Liver (tissue), 9 donors: Measurements from ENCODE around the gene MEIS2. TPM values are rescaled to one million over a fixed set of nuclear protein-coding genes. Genes with fewer than 3 reads are reported as not detected.

Source experiments
- DNase-seq: peaks from one replicate; pipeline ENCODE4 v3.0.0-alpha.2; 2017; ENCODE audit warnings: low spot score
- H3K27ac ChIP-seq, 2 donors: one replicate each; pipeline ENCODE4 v1.7.0; 2013; ENCODE audit warnings: inconsistent platforms in 2 of 2, low read length in 2 of 2, control low read depth in 1 of 2, low read depth in 1 of 2, mild to moderate bottlenecking in 1 of 2
- H3K27me3 ChIP-seq, 4 donors: one replicate each; pipeline versions ENCODE4 v1.6.1 to v1.7.0; 2013; ENCODE audit warnings: low read length in 3 of 4, inconsistent platforms in 1 of 4, mild to moderate bottlenecking in 1 of 4, moderate library complexity in 1 of 4; ENCODE audit not compliant: control insufficient read depth in 4 of 4, insufficient read depth in 4 of 4
- H3K36me3 ChIP-seq, 4 donors: one replicate each; pipeline versions ENCODE4 v1.6.1 to v1.7.0; 2013; ENCODE audit warnings: low read length in 3 of 4, mild to moderate bottlenecking in 3 of 4, low read depth in 1 of 4, moderate library complexity in 1 of 4; ENCODE audit not compliant: control insufficient read depth in 4 of 4, insufficient read depth in 3 of 4
- H3K4me1 ChIP-seq, 4 donors: one replicate each; pipeline versions ENCODE4 v1.6.1 to v1.7.0; 2013; ENCODE audit warnings: low read length in 3 of 4, mild to moderate bottlenecking in 3 of 4, moderate library complexity in 1 of 4; ENCODE audit not compliant: control insufficient read depth in 4 of 4, insufficient read depth in 4 of 4
- H3K4me3 ChIP-seq, 3 donors: one replicate each; pipeline versions ENCODE4 v1.6.1 to v1.7.0; 2013; ENCODE audit warnings: low read length in 3 of 3, control low read depth in 1 of 3, low read depth in 1 of 3, mild to moderate bottlenecking in 1 of 3
- H3K9ac ChIP-seq, 2 donors: one replicate each; pipeline ENCODE4 v1.7.0; 2013; ENCODE audit warnings: low read length in 2 of 2, mild to moderate bottlenecking in 2 of 2, moderate library complexity in 2 of 2, control low read depth in 1 of 2, low read depth in 1 of 2
- H3K9me3 ChIP-seq, 4 donors: one replicate each; pipeline versions ENCODE4 v1.6.1 to v1.7.0; 2013; ENCODE audit warnings: low read length in 3 of 4; ENCODE audit not compliant: control insufficient read depth in 4 of 4
- ATF3 ChIP-seq: IDR thresholded peaks from 2 replicates; pipeline ENCODE4 v1.6.1; 2016; ENCODE audit warnings: antibody characterized with exemption
- CTCF ChIP-seq: fragments of 150-350 bp; IDR thresholded peaks from 2 replicates; pipeline ENCODE4 v1.5.1; 2017; ENCODE audit warnings: improper control_type of control experiment, low read depth, low read length; ENCODE audit not compliant: missing input control
- EGR1 ChIP-seq, 2 donors: IDR thresholded peaks; 2 replicates each; pipeline ENCODE4 v1.6.1; 2016 to 2018; ENCODE audit warnings: antibody characterized with exemption in 2 of 2, low read depth in 2 of 2
- FOXA1 ChIP-seq: IDR thresholded peaks from 2 replicates; pipeline ENCODE4 v1.6.1; 2016; ENCODE audit warnings: antibody characterized with exemption
- FOXA2 ChIP-seq: IDR thresholded peaks from 2 replicates; pipeline ENCODE4 v1.6.1; 2016; ENCODE audit warnings: antibody characterized with exemption
- GABPA ChIP-seq, 2 donors: IDR thresholded peaks in 1 of 2; conservative IDR thresholded peaks in 1 of 2; 2 replicates each; pipeline ENCODE4 v1.6.1; 2016; ENCODE audit warnings: antibody characterized with exemption in 2 of 2, mild to moderate bottlenecking in 1 of 2, moderate library complexity in 1 of 2
- HNF4A ChIP-seq, 2 donors: conservative IDR thresholded peaks; 2 replicates each; pipeline ENCODE4 v1.6.1; 2016; ENCODE audit warnings: antibody characterized with exemption in 2 of 2, mild to moderate bottlenecking in 2 of 2
- HNF4G ChIP-seq: IDR thresholded peaks from 2 replicates; pipeline ENCODE4 v1.6.1; 2016; ENCODE audit warnings: antibody characterized with exemption
- JUND ChIP-seq, 2 donors: IDR thresholded peaks; 2 replicates each; pipeline ENCODE4 v1.6.1; 2016; ENCODE audit warnings: antibody characterized with exemption in 2 of 2
- RAD21 ChIP-seq, 2 donors: IDR thresholded peaks; 2 replicates each; pipeline ENCODE4 v1.6.1; 2016; ENCODE audit warnings: antibody characterized with exemption in 2 of 2, mild to moderate bottlenecking in 2 of 2
- REST ChIP-seq: IDR thresholded peaks from 2 replicates; pipeline ENCODE4 v1.6.1; 2016; ENCODE audit warnings: antibody characterized with exemption, mild to moderate bottlenecking
- RXRA ChIP-seq, 2 donors: IDR thresholded peaks; 2 replicates each; pipeline ENCODE4 v1.6.1; 2017 to 2018; ENCODE audit warnings: antibody characterized with exemption in 2 of 2, mild to moderate bottlenecking in 1 of 2
- SP1 ChIP-seq: IDR thresholded peaks from 2 replicates; pipeline ENCODE4 v1.6.1; 2018; ENCODE audit warnings: antibody characterized with exemption, mild to moderate bottlenecking
- YY1 ChIP-seq: IDR thresholded peaks from 2 replicates; pipeline ENCODE4 v1.6.1; 2016; ENCODE audit warnings: antibody characterized with exemption, mild to moderate bottlenecking
- WGBS: extraction: QIAGEN DNeasy Blood & Tissue Kit; methylation state at CpG from one replicate; pipeline ENCODE4 v1.1.7; 2013; 5-methylcytosine and 5-hydroxymethylcytosine counted together
- polyA plus RNA-seq, 2 donors: library from polyadenylated mRNA; stranded (reverse) in 1 of 2; unstranded in 1 of 2; fragments of 200-250 nt in 1 of 2; fragments of >200 nt in 1 of 2; fragmentation: Nextera tagmentation in 1 of 2; extraction: Ambion mirVana in 1 of 2; gene quantifications; one replicate each; pipeline versions ENCODE4 v1.2.1 to v1.2.3, GENCODE V29; 2013 to 2015
- total RNA-seq, 2 donors: library from RNA; depleted of rRNA; stranded (reverse); fragments of >200 nt; gene quantifications; one replicate each; pipeline ENCODE4 v1.2.3, GENCODE V29; 2014
- donor health status: healthy.
- donor health status: healthy.
- donor health status: healthy.
- donor health status: healthy.
- donor health status: healthy.

Gene MEIS2
- total and polyA plus RNA-seq, 4 donors: 3.9 to 12.6 (median 7.6) TPM

- Histone ChIP-seq H3K4me3 (no peak overlapping the region), H3K27ac (no peak overlapping the region), H3K9ac (no peak overlapping the region), H3K9me3 (no peaks in the 10 kb centered on the region), H3K27me3 (peaks cover 0 to 20% (median 7%) of the 10 kb centered on the region in 4 donors), H3K36me3 (no peaks in the 10 kb centered on the region), H3K4me1 (peaks cover 3 to 15% (median 11%) of the 10 kb centered on the region in 4 donors)
- DNase-seq: no peak
- WGBS: 58% methylated on average over 10 of the region's 10 CpGs
- TF ChIP-seq ATF3: no peak
- no peak for TF ChIP-seq SP1
- TF ChIP-seq FOXA1: no peak
- no peak for TF ChIP-seq YY1
- TF ChIP-seq FOXA2: no peak
Observed at GRCh38 chr15:37107744-37108380, 7.5 kb upstream of the MEIS2 start.

GRCh38 chr15:37107071-37107743 is 6.9 kb upstream of the MEIS2 start:
- DNase-seq: no peak
- H3K9ac ChIP-seq: no peak overlapping the region
- no peak overlapping the region for H3K4me3 ChIP-seq
- 44% methylated on average over 25 of the region's 25 CpGs for WGBS
- TF ChIP-seq JUND (IDR thresholded peaks at IDR 0.05): no peak
- no peak for TF ChIP-seq SP1
- no peak for TF ChIP-seq FOXA2
- peaks cover 0 to 20% (median 7%) of the 10 kb centered on the region in 4 donors for H3K27me3 ChIP-seq
- no peaks in the 10 kb centered on the region for H3K9me3 ChIP-seq
- H3K27ac ChIP-seq: no peak overlapping the region
- peaks cover 3 to 19% (median 13%) of the 10 kb centered on the region in 4 donors for H3K4me1 ChIP-seq
- H3K36me3 ChIP-seq: no peaks in the 10 kb centered on the region

- Histone ChIP-seq H3K27me3 (peaks cover 0 to 20% (median 7%) of the 10 kb centered on the region in 4 donors), H3K4me1 (peaks cover 3 to 20% (median 15%) of the 10 kb centered on the region in 4 donors), H3K27ac (no peak overlapping the region), H3K9ac (no peak overlapping the region), H3K9me3 (no peaks in the 10 kb centered on the region), H3K4me3 (peak overlapping the region in 1 of 3 donors; percentile 23), H3K36me3 (no peaks in the 10 kb centered on the region)
- WGBS: 20% methylated on average over 23 of the region's 23 CpGs
- TF ChIP-seq RAD21 (IDR thresholded peaks at IDR 0.05) (peak; percentile 20 to 25), RXRA (IDR thresholded peaks at IDR 0.05) (no peak), ATF3 (no peak)
- DNase-seq: peak; percentile 46
Observed at GRCh38 chr15:37106490-37107001, 6.2 kb upstream of the MEIS2 start.

GRCh38 chr15:37105889-37106288 is 5.5 kb upstream of the MEIS2 start:
- no peaks in the 10 kb centered on the region for H3K9me3 ChIP-seq
- H3K4me3 ChIP-seq: no peak overlapping the region
- peaks cover 3 to 19% (median 14%) of the 10 kb centered on the region in 4 donors for H3K4me1 ChIP-seq
- WGBS: 72% methylated on average over 5 of the region's 5 CpGs
- H3K36me3 ChIP-seq: no peaks in the 10 kb centered on the region
- no peak overlapping the region for H3K27ac ChIP-seq
- no peak for DNase-seq
- peaks cover 0 to 18% (median 7%) of the 10 kb centered on the region in 4 donors for H3K27me3 ChIP-seq
- H3K9ac ChIP-seq: no peak overlapping the region
- TF ChIP-seq RXRA (IDR thresholded peaks at IDR 0.05) (no peak), HNF4A (conservative IDR thresholded peaks at IDR 0.05) (no peak), EGR1 (IDR thresholded peaks at IDR 0.05; ENCODE audit: low read depth in 2 of 2) (no peak), CTCF (no peak), JUND (IDR thresholded peaks at IDR 0.05) (no peak), REST (no peak), HNF4G (no peak), GABPA (IDR thresholded peaks at IDR 0.05 in 1 of 2, conservative IDR thresholded peaks at IDR 0.05 in 1 of 2) (no peak)
